HFF-Myc (cell line): ENCODE measurements around the gene IWS1.
"Not testable (repeated sequence)": the region's sequence is repeated elsewhere in the genome, so short reads cannot be mapped to it uniquely, and the experiment has no call there.

Experiments used
- DNase-seq: peaks from one replicate; pipeline ENCODE4 v3.0.0-alpha.2; 2011; ENCODE audit warnings: low read depth; ENCODE audit errors: extremely low read depth
- H3K4me3 ChIP-seq: replicated peaks from 2 replicates; pipeline ENCODE4 v1.5.1; 2011; ENCODE audit warnings: low read depth, mild to moderate bottlenecking, control low read depth, low read length
- CTCF ChIP-seq: IDR thresholded peaks from 2 replicates; pipeline ENCODE4 v1.5.1; 2012; ENCODE audit warnings: mild to moderate bottlenecking, low read depth, low read length, control low read depth; ENCODE audit errors: missing control alignments

The IWS1 gene

GRCh38 chr2:127462461-127462860 is 63.8 kb downstream of the IWS1 start:
- H3K4me3 ChIP-seq: no peak overlapping the region
- DNase-seq: no peak
- TF ChIP-seq CTCF: no peak

- no peak for DNase-seq
- H3K4me3 ChIP-seq: no peak overlapping the region
- TF ChIP-seq CTCF: no peak
Observed at GRCh38 chr2:127456960-127457359, 69.3 kb downstream of the IWS1 start.

GRCh38 chr2:127455566-127456493 is 70.5 kb downstream of the IWS1 start:
- TF ChIP-seq CTCF: no peak
- H3K4me3 ChIP-seq: no peak overlapping the region
- DNase-seq: no peak

- DNase-seq: no peak
- H3K4me3 ChIP-seq: no peak overlapping the region
- TF ChIP-seq CTCF: no peak
Observed at GRCh38 chr2:127454595-127455565, 71.4 kb downstream of the IWS1 start.

- DNase-seq: no peak
- TF ChIP-seq CTCF: peak; percentile 20
- H3K4me3 ChIP-seq: no peak overlapping the region
Observed at GRCh38 chr2:127453392-127454171, 72.7 kb downstream of the IWS1 start.

- DNase-seq: no peak
- TF ChIP-seq CTCF: no peak
- no peak overlapping the region for H3K4me3 ChIP-seq
Observed at GRCh38 chr2:127453013-127453391, 73.3 kb downstream of the IWS1 start.

- not testable (repeated sequence) for H3K4me3 ChIP-seq, DNase-seq
Observed at GRCh38 chr2:127452423-127452822, 73.9 kb downstream of the IWS1 start.
